Uterus (tissue), 4 donors: ENCODE measurements around the gene MTREX. TPM values are rescaled to one million over a fixed set of nuclear protein-coding genes. Genes with fewer than 3 reads are reported as not detected.

Source experiments
- DNase-seq, 2 donors: peaks; one replicate each; pipeline ENCODE4 v3.0.0-alpha.2; 2019 to 2020
- H3K27ac ChIP-seq, 2 donors: fragments of 200-600 bp; sonication (generic); 1 replicate in 1 of 2; 2 replicates in 1 of 2; pipeline ENCODE4 v1.5.1; 2016 to 2018
- H3K27me3 ChIP-seq, 2 donors: fragments of 200-600 bp; sonication (generic); one replicate each; pipeline ENCODE4 v1.5.1; 2018 to 2019; ENCODE audit warnings: control low read depth in 1 of 2
- H3K36me3 ChIP-seq, 2 donors: fragments of 200-600 bp; sonication (generic); one replicate each; pipeline ENCODE4 v1.5.1; 2019; ENCODE audit warnings: control low read depth in 1 of 2
- H3K4me1 ChIP-seq, 2 donors: fragments of 200-600 bp; sonication (generic); one replicate each; pipeline ENCODE4 v1.5.1; 2018 to 2019; ENCODE audit warnings: control low read depth in 1 of 2
- H3K4me3 ChIP-seq, 2 donors: fragments of 200-600 bp; sonication (generic); 1 replicate in 1 of 2; 2 replicates in 1 of 2; pipeline ENCODE4 v1.5.1; 2018 to 2019; ENCODE audit warnings: mild to moderate bottlenecking in 1 of 2
- H3K9me3 ChIP-seq, 2 donors: fragments of 200-600 bp; sonication (generic); one replicate each; pipeline ENCODE4 v1.5.1; 2019; ENCODE audit warnings: control low read depth in 1 of 2
- POLR2A ChIP-seq, 2 donors: fragments of 450-650 bp; IDR thresholded peaks; one replicate each; pipeline ENCODE4 v1.6.1; 2016; ENCODE audit warnings: antibody characterized with exemption in 2 of 2, mild to moderate bottlenecking in 1 of 2, moderate library complexity in 1 of 2
- intact Hi-C: fragments of 100-400 bp; cut with DNase I; formaldehyde crosslinking; loops from one replicate; pipeline ENCODE4 v1.15.1; 2023; ENCODE audit warnings: low total_unique reads
- total RNA-seq, 4 donors: library from RNA; depleted of rRNA in 3 of 4; stranded (reverse); fragments of >200 nt in 3 of 4; gene quantifications; one replicate each; pipeline versions ENCODE4 v1.1.0 to v1.2.4, GENCODE V29; 2014 to 2023
- TF ChIP-seq, protein P1 (sequence below), 4 experiments: fragments of 200-600 bp in 2 of 4; fragments of 450-650 bp in 2 of 4; sonication (generic) in 2 of 4; IDR thresholded peaks; one replicate each; pipeline ENCODE4 v1.5.1; 2016 to 2019; ENCODE audit warnings: antibody characterized with exemption in 4 of 4, mild to moderate bottlenecking in 2 of 4, moderate library complexity in 1 of 4
- donor health status: DM: yes; HTN: yes; CAD: no.

The MTREX gene
- total RNA-seq, 4 donors from 2014 or later, result 30.0 to 138 (median 59.2) TPM

DNA sequence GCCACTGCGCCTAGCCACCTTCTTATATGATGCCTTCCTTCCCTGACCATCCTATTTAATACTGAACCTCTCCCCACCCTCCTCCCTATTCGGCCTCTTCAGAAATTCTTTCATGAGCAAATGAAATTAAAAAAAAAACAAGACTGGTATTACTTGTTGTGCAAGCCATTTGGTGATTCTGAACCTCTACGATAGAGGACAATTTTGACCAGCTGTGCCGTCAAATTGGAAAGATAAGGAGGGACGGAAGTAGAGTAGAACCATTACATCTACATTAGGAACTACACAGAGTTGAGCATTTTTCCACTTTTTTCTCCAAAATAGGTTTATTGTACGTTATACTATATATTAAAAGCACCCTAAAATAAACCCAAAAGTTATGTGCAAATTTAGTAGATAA, 3.2 kb upstream of the MTREX start:
- TF ChIP-seq, protein P1, sequence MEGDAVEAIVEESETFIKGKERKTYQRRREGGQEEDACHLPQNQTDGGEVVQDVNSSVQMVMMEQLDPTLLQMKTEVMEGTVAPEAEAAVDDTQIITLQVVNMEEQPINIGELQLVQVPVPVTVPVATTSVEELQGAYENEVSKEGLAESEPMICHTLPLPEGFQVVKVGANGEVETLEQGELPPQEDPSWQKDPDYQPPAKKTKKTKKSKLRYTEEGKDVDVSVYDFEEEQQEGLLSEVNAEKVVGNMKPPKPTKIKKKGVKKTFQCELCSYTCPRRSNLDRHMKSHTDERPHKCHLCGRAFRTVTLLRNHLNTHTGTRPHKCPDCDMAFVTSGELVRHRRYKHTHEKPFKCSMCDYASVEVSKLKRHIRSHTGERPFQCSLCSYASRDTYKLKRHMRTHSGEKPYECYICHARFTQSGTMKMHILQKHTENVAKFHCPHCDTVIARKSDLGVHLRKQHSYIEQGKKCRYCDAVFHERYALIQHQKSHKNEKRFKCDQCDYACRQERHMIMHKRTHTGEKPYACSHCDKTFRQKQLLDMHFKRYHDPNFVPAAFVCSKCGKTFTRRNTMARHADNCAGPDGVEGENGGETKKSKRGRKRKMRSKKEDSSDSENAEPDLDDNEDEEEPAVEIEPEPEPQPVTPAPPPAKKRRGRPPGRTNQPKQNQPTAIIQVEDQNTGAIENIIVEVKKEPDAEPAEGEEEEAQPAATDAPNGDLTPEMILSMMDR (IDR thresholded peaks at IDR 0.05), result no peak
- TF ChIP-seq POLR2A (IDR thresholded peaks at IDR 0.05), result no peak
- Histone ChIP-seq H3K27me3 (no peaks in the 10 kb centered on the region), H3K36me3 (no peaks in the 10 kb centered on the region), H3K27ac (no peak overlapping the region), H3K4me3 (no peak overlapping the region), H3K4me1 (peaks cover 0 to 15% of the 10 kb centered on the region in 2 donors), H3K9me3 (no peaks in the 10 kb centered on the region)
- no peak for DNase-seq
- intact Hi-C loops, result no loop called here

DNA sequence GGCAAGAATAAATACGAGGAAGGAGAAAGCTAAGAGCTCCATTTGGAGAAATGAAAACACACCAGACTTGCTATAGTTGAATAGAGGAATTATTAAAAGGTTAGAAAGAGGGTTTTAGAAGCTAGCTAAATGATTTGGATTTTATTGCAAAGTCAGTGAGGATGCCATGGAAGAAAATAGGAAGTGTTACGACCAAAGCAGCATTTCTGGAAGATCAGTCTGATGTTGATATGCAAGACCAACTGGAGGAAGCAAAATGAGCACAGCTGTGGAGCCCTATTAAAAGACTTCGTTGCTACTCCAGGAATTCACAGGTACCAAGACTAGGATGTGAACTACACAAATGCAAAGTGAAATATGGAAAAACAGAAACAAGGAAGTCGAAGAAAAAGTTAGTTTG, 2.4 kb upstream of the MTREX start:
- H3K9me3 ChIP-seq, result no peaks in the 10 kb centered on the region
- intact Hi-C loops, result no loop called here
- H3K4me1 ChIP-seq, result peaks cover 0 to 15% of the 10 kb centered on the region in 2 donors
- TF ChIP-seq, protein P1 (IDR thresholded peaks at IDR 0.05), result no peak
- no peak for TF ChIP-seq POLR2A (IDR thresholded peaks at IDR 0.05)
- H3K4me3 ChIP-seq, result no peak overlapping the region
- no peaks in the 10 kb centered on the region for H3K27me3 ChIP-seq
- H3K27ac ChIP-seq, result no peak overlapping the region
- H3K36me3 ChIP-seq, result no peaks in the 10 kb centered on the region
- DNase-seq, result no peak

DNA sequence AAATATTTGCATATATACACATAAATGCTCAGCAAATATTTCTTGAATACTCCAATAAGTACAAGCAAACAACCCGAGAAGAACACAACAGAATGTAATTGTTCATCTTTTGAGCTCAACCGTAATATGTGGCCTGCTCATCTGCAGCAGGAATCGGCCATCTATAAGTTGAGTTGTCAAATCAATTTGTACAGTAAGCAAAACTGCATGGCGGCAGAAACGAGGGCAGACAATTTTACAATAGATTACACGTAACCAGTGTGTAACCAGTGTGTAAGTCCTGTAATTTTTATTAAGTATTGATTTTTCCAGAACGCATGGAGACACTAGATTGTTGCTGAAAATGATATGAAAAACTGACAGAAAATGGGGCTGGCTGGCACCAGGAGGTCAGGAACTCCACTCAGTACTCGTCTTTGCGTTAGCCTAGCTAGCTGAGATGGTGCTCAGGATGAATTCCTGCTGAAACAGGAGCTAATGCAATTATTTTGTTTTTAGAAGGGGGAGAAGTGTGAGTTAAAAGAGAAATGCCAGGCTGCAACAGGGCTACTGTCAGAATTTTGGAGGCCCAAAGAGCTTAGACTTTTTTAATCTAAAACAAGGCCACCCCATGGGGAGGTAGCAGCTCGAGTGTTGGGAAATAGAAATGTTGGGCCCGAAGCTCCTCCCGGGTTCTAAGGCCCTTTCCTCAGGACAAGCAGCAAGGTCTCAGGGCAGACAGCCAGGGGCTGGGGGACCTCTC, 977 bp upstream of the MTREX start:
- H3K4me3 ChIP-seq, result peak overlapping the region; percentile 64 to 78
- H3K27ac ChIP-seq, result peak overlapping the region; percentile 94
- H3K36me3 ChIP-seq, result no peaks in the 10 kb centered on the region
- DNase-seq, result no peak
- H3K27me3 ChIP-seq, result no peaks in the 10 kb centered on the region
- peaks cover 0 to 15% of the 10 kb centered on the region in 2 donors for H3K4me1 ChIP-seq
- no peaks in the 10 kb centered on the region for H3K9me3 ChIP-seq
- intact Hi-C loops, result no loop called here
- TF ChIP-seq, protein P1 (IDR thresholded peaks at IDR 0.05), result no peak
- no peak for TF ChIP-seq POLR2A (IDR thresholded peaks at IDR 0.05)

DNA sequence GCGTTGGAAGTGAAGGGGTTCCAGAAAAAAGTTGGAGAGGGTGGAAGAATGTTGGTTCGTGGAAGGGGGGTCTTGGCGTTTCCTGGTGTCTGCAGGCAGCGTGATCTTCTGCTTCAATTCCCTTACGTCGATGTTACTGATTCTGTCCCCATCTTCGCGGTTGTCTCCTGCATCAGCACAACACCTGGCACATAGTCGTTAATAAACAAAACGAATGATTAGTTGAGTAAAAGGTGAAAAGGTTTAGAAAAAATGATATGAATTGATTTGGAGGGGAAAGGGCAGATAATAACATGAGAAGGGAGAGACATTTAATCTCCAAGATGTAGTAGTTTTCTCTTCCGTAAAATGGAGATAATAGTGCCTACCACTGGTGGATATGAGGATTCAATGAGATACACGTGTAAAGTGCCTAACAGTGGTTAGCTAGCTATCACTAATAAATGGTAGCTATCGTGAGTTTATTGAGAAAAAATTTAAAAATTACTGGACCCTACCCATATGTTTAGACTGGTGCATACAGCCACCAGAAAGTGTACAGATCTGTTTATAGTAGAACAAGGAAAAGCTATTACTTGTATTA, 556 bp downstream of the MTREX start:
- DNase-seq, result no peak
- intact Hi-C loops, result no loop called here
- Histone ChIP-seq H3K4me3 (peak overlapping the region; percentile 64 to 78), H3K4me1 (peaks cover 0 to 15% of the 10 kb centered on the region in 2 donors), H3K36me3 (no peaks in the 10 kb centered on the region), H3K27ac (peak overlapping the region; percentile 94), H3K9me3 (no peaks in the 10 kb centered on the region), H3K27me3 (no peaks in the 10 kb centered on the region)
- TF ChIP-seq, protein P1 (IDR thresholded peaks at IDR 0.05), result no peak
- TF ChIP-seq POLR2A (IDR thresholded peaks at IDR 0.05), result no peak

DNA sequence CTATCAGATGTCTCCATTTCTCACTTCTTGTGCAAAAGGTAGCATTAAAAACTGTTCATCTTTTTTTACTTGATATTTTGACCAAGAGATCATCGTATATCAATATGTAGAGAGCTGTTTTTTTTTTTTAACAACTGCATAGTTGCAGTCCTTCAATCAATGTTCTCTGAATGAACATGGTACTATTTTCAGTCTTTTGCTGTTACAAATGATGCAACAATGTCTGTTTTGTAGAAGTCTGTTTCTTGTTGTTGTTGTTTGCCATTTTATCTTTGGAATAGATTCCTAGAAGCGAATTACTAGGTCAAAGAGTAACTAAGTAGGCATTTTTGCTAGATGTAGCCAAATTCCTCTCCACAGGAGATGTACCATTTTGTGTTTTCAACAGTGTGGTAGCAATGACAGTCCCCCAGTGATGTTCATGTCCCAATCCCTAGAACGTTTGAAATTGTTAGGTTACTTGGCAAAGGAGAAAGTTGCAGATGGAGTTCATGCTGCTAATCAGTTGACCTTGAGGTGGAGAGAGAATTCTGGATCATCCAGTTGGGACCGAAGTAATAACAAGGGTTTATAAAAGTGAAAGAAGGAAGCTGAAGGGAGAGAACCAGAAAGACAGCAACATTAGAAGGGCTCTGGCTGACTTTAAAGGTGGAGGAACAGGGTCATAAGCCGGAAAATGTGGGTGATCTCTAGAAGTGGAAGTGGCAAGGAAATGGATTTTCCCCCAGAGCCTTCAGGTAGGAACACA, 6.3 kb downstream of the MTREX start:
- no peak for DNase-seq
- no peaks in the 10 kb centered on the region for H3K9me3 ChIP-seq
- H3K4me1 ChIP-seq, result no peaks in the 10 kb centered on the region
- no peak overlapping the region for H3K4me3 ChIP-seq
- no peaks in the 10 kb centered on the region for H3K27me3 ChIP-seq
- intact Hi-C loops, result no loop called here
- H3K36me3 ChIP-seq, result no peaks in the 10 kb centered on the region
- no peak overlapping the region for H3K27ac ChIP-seq
- TF ChIP-seq, protein P1 (IDR thresholded peaks at IDR 0.05), result no peak
- TF ChIP-seq POLR2A (IDR thresholded peaks at IDR 0.05), result no peak
